Measurements from ENCODE around the gene TMEM231.
"Not testable (repeated sequence)": the region's sequence is repeated elsewhere in the genome, so short reads cannot be mapped to it uniquely, and the experiment has no call there.

The TMEM231 gene, protein sequence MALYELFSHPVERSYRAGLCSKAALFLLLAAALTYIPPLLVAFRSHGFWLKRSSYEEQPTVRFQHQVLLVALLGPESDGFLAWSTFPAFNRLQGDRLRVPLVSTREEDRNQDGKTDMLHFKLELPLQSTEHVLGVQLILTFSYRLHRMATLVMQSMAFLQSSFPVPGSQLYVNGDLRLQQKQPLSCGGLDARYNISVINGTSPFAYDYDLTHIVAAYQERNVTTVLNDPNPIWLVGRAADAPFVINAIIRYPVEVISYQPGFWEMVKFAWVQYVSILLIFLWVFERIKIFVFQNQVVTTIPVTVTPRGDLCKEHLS

GRCh38 chr16:75555707-75556430, at the start of gene TMEM231:
TSS of gene TMEM231 (minus strand) at chr16:75556252. CDS start at chr16:75556209, 43 bp downstream.
- DNase-seq (ENCODE audit: low read depth): peak; percentile 95

- no peak for DNase-seq (ENCODE audit: low read depth)
These were observed 47.2 kb upstream of the TMEM231 start for GRCh38 chr16:75603241-75603640.

DNA sequence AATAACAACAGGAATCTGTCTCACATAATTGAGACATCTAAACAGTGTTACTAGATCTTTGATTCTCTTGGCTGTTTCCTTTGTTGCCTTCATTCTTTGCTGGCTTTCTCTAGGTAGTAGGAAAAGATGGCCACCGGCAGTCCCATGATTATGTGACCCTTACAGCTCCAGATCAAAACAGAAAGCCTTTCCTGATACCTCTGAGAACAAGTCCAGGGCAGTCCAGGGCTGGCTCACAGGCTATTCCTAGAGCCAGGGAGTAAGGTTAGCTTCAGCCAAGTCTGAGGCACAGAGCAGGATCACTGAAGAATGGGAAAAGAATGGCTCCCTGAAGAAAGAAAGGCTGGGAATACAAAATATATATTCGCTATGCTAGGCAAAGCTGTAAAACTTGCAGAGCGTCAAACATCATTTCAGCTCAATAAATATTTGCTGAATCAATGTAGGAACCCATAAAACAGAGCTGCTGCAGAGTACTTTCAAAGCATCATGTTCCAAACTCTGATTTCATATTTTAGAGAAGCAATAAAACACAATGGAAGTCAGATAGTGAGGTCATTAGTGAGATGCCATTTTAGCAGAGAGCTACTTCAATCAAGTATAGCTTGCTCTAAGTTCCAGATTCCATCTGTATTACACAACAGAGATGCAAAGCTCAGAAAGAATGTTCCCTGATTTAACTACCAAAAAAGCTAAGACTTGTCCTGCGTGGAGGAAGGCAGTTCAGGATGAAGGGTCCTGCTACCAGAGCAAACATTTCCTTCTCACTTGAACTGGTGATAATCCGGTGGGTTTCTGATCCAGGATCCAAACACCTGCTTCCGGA, 43.6 kb upstream of the TMEM231 start:
- peak; percentile 24 for DNase-seq (ENCODE audit: low read depth)

DNA sequence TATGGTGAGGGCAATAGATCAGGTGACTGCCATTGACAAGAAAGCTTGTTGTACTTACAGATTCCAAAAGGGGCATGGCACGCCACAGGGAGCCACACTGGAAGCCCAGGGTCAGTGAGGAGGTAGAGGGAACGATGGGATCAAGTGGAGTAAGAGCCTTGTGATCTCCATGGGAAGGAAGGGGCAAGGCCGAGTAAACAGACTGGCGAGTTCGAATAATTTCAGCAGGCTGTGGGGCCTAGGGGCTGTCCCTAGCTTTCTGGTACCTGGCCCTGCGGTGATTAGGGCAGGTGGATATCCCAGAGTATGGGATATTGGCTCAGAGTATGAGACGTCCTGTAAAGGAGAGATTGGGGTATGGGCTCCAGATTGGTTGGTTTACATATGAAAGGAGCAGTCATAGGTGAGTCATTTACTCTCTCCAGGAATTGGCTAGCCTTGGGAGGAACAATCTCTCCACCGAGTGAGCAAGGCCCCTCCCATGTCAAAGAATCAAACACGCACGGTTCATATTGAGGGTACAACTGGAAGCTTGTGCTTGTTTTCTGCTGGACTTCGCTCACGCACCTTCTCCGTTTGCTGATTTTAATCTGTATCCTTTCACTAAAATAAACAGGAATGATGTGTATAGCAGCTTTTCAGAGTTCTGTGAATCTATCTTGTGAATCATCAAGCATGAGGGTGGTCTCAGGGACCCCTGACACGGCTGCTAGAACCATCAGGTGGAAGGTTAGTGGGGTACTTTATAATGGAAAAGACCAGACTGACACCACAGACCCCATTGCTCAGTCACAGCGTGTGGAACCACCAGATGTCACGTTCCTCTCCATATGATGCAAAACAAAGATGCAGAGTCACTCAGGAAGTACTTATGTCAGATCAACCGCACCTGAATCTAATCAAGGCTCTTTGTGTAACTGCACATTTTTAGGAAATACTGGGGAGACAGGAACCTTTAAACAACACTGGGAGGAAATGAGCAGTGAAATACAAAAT, 38.1 kb upstream of the TMEM231 start:
- DNase-seq (ENCODE audit: low read depth): peak; percentile 68

GRCh38 chr16:75593308-75593707, 37.3 kb upstream of the TMEM231 start:
- DNase-seq (ENCODE audit: low read depth): no peak

- not testable (repeated sequence) for DNase-seq (ENCODE audit: low read depth)
These were observed 35.9 kb upstream of the TMEM231 start for GRCh38 chr16:75591927-75592326.

DNA sequence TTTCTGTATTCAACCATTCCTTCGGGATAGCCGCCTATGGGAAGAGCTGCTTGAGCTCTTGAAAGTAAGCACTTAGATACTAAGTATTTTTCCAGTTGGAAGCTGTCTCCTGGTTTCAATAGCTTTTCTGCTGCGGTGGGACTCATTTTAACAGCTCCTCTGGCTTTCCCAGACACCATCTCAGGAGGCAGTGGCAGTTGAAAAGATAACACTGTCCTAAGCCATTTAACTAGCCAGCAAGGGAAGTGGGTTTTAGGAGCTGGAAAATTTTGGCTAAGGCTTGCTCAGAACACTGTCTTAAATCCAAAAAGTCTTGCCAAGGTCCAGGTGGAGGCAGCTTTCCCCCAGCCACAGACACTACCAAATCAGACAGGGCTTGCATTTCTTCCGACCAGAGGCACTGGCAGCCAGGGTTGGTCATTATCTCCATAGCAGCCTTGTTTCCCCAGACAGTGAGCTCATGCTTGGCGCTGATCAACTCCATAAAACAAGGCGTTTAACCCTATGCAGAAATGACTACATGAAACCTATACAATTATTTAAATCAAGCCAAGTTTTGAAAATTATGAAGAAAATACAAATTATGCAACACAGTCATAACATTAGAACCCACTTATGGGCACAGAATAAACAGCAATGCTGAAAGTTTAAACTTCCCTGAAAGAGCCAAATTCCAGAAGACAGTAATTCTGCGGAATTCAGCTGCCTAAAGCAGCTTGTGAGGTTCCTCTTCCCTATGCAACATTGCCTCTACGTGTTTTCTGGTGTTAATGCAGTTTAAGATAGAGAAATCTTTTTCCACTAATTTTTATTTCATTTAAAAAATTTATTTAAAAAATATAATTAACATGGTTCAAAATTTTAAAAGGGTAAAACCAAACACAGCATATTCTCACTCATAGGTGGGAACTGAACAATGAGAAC, 35.1 kb upstream of the TMEM231 start:
- DNase-seq (ENCODE audit: low read depth): peak; percentile 58

DNA sequence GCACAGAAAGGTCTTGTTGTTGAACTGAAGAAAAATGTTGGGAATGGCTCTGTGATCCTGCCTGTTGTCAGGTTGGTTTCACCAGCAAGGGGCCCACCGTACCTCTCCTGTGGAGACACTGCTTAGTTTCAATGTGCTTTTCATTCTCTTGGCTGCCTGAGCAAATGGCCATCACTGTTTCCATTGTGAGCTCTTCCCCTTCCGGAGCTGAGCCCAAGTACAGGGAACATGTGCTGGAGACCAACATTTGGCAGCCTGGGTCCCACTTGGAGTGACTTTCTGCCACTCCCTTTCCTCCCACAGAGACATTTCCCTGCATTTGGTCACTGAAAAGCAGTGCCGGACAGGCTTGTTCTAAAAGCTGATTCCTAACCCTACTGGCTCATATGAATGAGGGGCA, 33.3 kb upstream of the TMEM231 start:
- DNase-seq (ENCODE audit: low read depth): no peak

GRCh38 chr16:75588716-75589115, 32.7 kb upstream of the TMEM231 start:
- DNase-seq (ENCODE audit: low read depth): no peak

DNA sequence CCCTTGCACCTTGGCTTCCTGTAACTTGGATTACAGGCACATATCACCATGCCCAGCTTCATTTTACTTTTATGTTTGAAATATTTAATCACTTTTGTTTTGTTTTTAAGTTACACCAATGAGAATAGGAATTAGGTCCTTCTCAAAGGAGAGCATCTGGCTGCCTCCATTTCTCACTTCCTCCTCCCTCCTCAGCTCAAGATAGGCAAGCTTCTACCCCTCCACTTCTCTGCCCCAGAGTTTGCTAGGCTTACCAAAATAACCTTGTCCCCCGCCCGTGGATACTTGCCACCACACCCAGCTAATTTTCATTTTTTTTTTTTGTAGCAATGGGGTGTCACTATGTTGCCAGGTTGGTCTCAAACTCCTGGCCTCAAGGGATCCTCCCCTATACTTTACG, 28.1 kb upstream of the TMEM231 start:
- DNase-seq (ENCODE audit: low read depth): no peak

- no peak for DNase-seq (ENCODE audit: low read depth)
These were observed 23.3 kb upstream of the TMEM231 start for GRCh38 chr16:75579281-75579834.

DNA sequence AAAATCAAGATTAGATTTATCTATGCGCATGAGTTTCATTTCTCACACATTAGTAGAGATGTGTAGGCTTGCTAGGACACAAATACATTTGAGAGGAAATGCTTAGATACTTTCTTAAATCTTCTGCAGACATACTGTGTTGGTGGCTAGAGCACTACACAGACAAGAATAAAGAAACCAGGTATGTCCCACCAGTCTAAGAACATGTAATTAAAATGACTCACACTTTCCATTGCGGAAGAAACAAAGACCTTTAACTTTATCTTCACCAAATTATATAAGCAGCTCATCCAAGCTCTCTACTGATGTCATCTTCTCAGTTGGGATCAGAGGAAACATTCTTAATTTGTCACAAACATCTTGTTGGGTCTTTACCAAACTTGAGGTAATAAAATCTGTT, 22.7 kb upstream of the TMEM231 start:
- no peak for DNase-seq (ENCODE audit: low read depth)

DNA sequence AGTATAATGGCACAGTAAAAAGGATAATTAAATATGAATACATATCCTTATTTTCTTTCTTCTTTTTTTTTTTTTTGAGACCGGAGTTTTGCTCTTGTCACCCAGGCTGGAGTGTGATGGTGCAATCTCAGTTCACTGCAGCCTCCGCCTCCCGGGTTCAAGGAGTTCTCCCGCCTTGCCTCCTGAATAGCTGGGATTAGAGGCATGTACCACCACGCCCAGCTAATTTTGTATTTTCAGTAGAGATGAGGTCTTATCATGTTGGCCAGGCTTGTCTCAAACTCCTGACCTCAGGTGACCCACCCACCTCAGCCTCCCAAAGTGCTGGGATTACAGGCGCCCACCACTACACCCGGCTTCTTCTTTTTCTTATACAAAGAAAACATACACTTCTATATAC, 22.2 kb upstream of the TMEM231 start:
- no peak for DNase-seq (ENCODE audit: low read depth)

DNA sequence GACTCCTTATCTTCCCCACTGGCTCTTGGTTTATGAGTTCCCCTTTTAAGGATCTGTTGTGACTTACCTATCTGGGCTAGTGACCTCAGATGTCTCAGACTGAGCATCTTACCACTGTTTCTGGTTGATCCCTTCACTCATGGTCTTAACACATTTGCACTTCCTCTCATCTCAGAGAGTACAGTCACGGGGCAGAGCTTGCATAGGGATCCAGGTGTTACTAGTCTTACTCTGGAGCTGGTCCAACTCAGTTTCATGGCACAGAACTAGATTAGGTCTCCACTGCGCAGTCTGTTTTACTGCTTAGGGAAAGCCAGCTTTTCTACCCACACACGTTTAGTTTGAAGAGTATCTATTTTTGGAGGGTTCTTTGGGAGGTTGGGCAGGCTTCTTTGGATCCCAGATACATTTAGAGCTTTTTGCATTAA, 20.3 kb upstream of the TMEM231 start:
- DNase-seq (ENCODE audit: low read depth): no peak

DNA sequence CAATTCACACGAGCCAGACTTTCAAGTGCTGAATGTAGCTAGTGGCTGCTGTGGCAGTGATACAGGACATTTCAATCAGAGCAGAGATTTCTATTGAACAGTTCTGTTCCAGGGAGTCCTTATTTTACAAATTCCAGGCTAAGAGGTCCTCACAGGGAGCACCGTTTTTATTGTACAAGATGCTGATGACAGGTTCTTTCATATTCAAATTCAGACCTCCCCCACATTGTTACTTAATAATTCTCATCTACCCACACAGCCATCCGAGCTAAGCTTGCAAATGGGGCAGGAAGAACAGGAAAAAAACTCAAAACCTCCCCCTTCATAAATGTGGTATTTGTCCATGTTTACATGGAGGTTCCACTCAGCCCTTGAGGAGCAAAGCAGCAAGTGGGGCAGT, 19.9 kb upstream of the TMEM231 start:
- DNase-seq (ENCODE audit: low read depth): no peak

- DNase-seq (ENCODE audit: low read depth): no peak
These were observed 17.9 kb upstream of the TMEM231 start for GRCh38 chr16:75573955-75574354.

GRCh38 chr16:75572864-75573542, 17.0 kb upstream of the TMEM231 start:
- no peak for DNase-seq (ENCODE audit: low read depth)

- no peak for DNase-seq (ENCODE audit: low read depth)
These were observed 14.5 kb upstream of the TMEM231 start for GRCh38 chr16:75570396-75571065.

GRCh38 chr16:75567911-75568310, 11.9 kb upstream of the TMEM231 start:
- no peak for DNase-seq (ENCODE audit: low read depth)
